Breast epithelium (tissue), 4 donors: ENCODE measurements around the gene PRRC1. TPM values are rescaled to one million over a fixed set of nuclear protein-coding genes. Genes with fewer than 3 reads are reported as not detected.

ENCODE experiments used
- DNase-seq, 2 donors: peaks; one replicate each; pipeline ENCODE4 v3.0.0-alpha.2; 2019; ENCODE audit warnings: low spot score in 2 of 2
- H3K27ac ChIP-seq, 2 donors: fragments of 200-600 bp; sonication (generic) in 1 of 2; one replicate each; pipeline ENCODE4 v1.5.1; 2016 to 2019; ENCODE audit warnings: mild to moderate bottlenecking in 1 of 2
- H3K27me3 ChIP-seq, 2 donors: fragments of 200-600 bp; sonication (generic) in 1 of 2; one replicate each; pipeline versions ENCODE4 v1.5.1 to v1.6.0; 2017 to 2019; ENCODE audit warnings: control low read depth in 1 of 2, mild to moderate bottlenecking in 1 of 2
- H3K36me3 ChIP-seq: fragments of 200-600 bp; one replicate; pipeline ENCODE4 v1.5.1; 2019
- H3K4me1 ChIP-seq, 2 donors: fragments of 200-600 bp; sonication (generic); one replicate each; pipeline ENCODE4 v1.5.1; 2016 to 2019; ENCODE audit warnings: control low read depth in 1 of 2
- H3K4me3 ChIP-seq, 3 donors: fragments of 200-600 bp; sonication (generic); 1 replicate in 2 of 3; 2 replicates in 1 of 3; pipeline ENCODE4 v1.5.1; 2016 to 2019; ENCODE audit warnings: mild to moderate bottlenecking in 3 of 3, moderate library complexity in 2 of 3
- H3K9me3 ChIP-seq, 2 donors: fragments of 200-600 bp; sonication (generic) in 1 of 2; one replicate each; pipeline ENCODE4 v1.5.1; 2016 to 2019; ENCODE audit warnings: control low read depth in 1 of 2
- CTCF ChIP-seq, 3 donors: fragments of 450-650 bp; IDR thresholded peaks; one replicate each; pipeline ENCODE4 v1.5.1; 2016 to 2017; ENCODE audit warnings: antibody characterized with exemption in 3 of 3, mild to moderate bottlenecking in 3 of 3, moderate library complexity in 3 of 3
- POLR2A ChIP-seq: fragments of 450-650 bp; IDR thresholded peaks from one replicate; pipeline ENCODE4 v1.6.1; 2016; ENCODE audit warnings: antibody characterized with exemption, mild to moderate bottlenecking, moderate library complexity
- POLR2AphosphoS5 ChIP-seq, 3 donors: sonication (generic); formaldehyde crosslinking; IDR thresholded peaks; one replicate each; pipeline ENCODE4 v1.6.1; 2017; ENCODE audit warnings: antibody characterized with exemption in 3 of 3
- intact Hi-C: fragments of 100-400 bp; cut with DNase I; formaldehyde crosslinking; loops from one replicate; pipeline ENCODE4 v1.15.1; 2023; ENCODE audit warnings: low total_unique reads
- total RNA-seq, 3 donors: library from RNA; depleted of rRNA; stranded (reverse); fragments of >200 nt; gene quantifications; one replicate each; pipeline ENCODE4 v1.1.0, GENCODE V29; 2016

PRRC1 gene
- total RNA-seq, 3 donors from 2014 or later, result 37.8 to 59.1 (median 53.7) TPM

- no peaks in the 10 kb centered on the region for H3K36me3 ChIP-seq
- TF ChIP-seq POLR2AphosphoS5 (IDR thresholded peaks at IDR 0.05), result no peak
- TF ChIP-seq CTCF (IDR thresholded peaks at IDR 0.05), result no peak
- TF ChIP-seq POLR2A, result no peak
- no peaks in the 10 kb centered on the region for H3K4me1 ChIP-seq
- no peak overlapping the region for H3K27ac ChIP-seq
- peaks cover 7 to 17% of the 10 kb centered on the region in 2 donors for H3K9me3 ChIP-seq
- no peaks in the 10 kb centered on the region for H3K27me3 ChIP-seq
- DNase-seq, result no peak
- no peak overlapping the region for H3K4me3 ChIP-seq
- intact Hi-C loops, result no loop called here
These were observed 54.1 kb downstream of the PRRC1 start for GRCh38 chr5:127571314-127572131.

GRCh38 chr5:127572930-127573329 is 55.5 kb downstream of the PRRC1 start:
- DNase-seq, result no peak
- TF ChIP-seq POLR2A, result no peak
- TF ChIP-seq CTCF (IDR thresholded peaks at IDR 0.05), result no peak
- TF ChIP-seq POLR2AphosphoS5 (IDR thresholded peaks at IDR 0.05), result no peak
- Histone ChIP-seq H3K4me1 (no peaks in the 10 kb centered on the region), H3K36me3 (no peaks in the 10 kb centered on the region), H3K27ac (no peak overlapping the region), H3K4me3 (no peak overlapping the region), H3K27me3 (no peaks in the 10 kb centered on the region), H3K9me3 (peaks cover 7 to 17% of the 10 kb centered on the region in 2 donors)
- intact Hi-C loops, result no loop called here

GRCh38 chr5:127574852-127575679 is 57.6 kb downstream of the PRRC1 start:
- intact Hi-C loops, result no loop called here
- peaks cover 7 to 17% of the 10 kb centered on the region in 2 donors for H3K9me3 ChIP-seq
- no peak overlapping the region for H3K4me3 ChIP-seq
- H3K27ac ChIP-seq, result no peak overlapping the region
- no peaks in the 10 kb centered on the region for H3K4me1 ChIP-seq
- DNase-seq, result no peak
- TF ChIP-seq POLR2A (no peak), POLR2AphosphoS5 (IDR thresholded peaks at IDR 0.05) (no peak), CTCF (IDR thresholded peaks at IDR 0.05) (no peak)
- no peaks in the 10 kb centered on the region for H3K36me3 ChIP-seq
- no peaks in the 10 kb centered on the region for H3K27me3 ChIP-seq

GRCh38 chr5:127577458-127577857 is 60.0 kb downstream of the PRRC1 start:
- H3K9me3 ChIP-seq, result peaks cover 7 to 24% of the 10 kb centered on the region in 2 donors
- no peaks in the 10 kb centered on the region for H3K36me3 ChIP-seq
- H3K27ac ChIP-seq, result no peak overlapping the region
- intact Hi-C loops, result no loop called here
- no peaks in the 10 kb centered on the region for H3K4me1 ChIP-seq
- TF ChIP-seq POLR2A, result no peak
- TF ChIP-seq POLR2AphosphoS5 (IDR thresholded peaks at IDR 0.05), result no peak
- DNase-seq, result no peak
- no peaks in the 10 kb centered on the region for H3K27me3 ChIP-seq
- H3K4me3 ChIP-seq, result no peak overlapping the region

- no peak for TF ChIP-seq POLR2A
- TF ChIP-seq CTCF (IDR thresholded peaks at IDR 0.05), result no peak
- no peak for TF ChIP-seq POLR2AphosphoS5 (IDR thresholded peaks at IDR 0.05)
- peaks cover 4 to 13% of the 10 kb centered on the region in 2 donors for H3K9me3 ChIP-seq
- H3K36me3 ChIP-seq, result no peaks in the 10 kb centered on the region
- DNase-seq, result no peak
- intact Hi-C loops, result no loop called here
- H3K4me1 ChIP-seq, result no peaks in the 10 kb centered on the region
- H3K27me3 ChIP-seq, result no peaks in the 10 kb centered on the region
- no peak overlapping the region for H3K4me3 ChIP-seq
- H3K27ac ChIP-seq, result no peak overlapping the region
These were observed 63.3 kb downstream of the PRRC1 start for GRCh38 chr5:127580731-127581130.
